ENCODE measurements around the gene TUSC2.

GRCh38 chr3:50299929-50300680, 27.9 kb downstream of the TUSC2 start:
- TF ChIP-seq CTCF (IDR thresholded peaks at IDR 0.05) (no peak), EZH2 (IDR thresholded peaks at IDR 0.05; ENCODE audit: borderline replicate concordance, insufficient read depth, low read depth, low read length, poor library complexity, severe bottlenecking) (no peak)
